GM12874 (cell line): ENCODE data around the gene PHF21A.

ENCODE experiments used
- TF ChIP-seq, protein P1 (sequence below): IDR thresholded peaks from 2 replicates; pipeline ENCODE4 v1.5.1; 2011; ENCODE audit warnings: low read depth, mild to moderate bottlenecking, control low read depth, low read length, moderate library complexity; ENCODE audit not compliant: insufficient read depth

The PHF21A gene

GRCh38 chr11:45926001-45926401 lies 195.3 kb downstream of the PHF21A start:
- TF ChIP-seq, protein P1, sequence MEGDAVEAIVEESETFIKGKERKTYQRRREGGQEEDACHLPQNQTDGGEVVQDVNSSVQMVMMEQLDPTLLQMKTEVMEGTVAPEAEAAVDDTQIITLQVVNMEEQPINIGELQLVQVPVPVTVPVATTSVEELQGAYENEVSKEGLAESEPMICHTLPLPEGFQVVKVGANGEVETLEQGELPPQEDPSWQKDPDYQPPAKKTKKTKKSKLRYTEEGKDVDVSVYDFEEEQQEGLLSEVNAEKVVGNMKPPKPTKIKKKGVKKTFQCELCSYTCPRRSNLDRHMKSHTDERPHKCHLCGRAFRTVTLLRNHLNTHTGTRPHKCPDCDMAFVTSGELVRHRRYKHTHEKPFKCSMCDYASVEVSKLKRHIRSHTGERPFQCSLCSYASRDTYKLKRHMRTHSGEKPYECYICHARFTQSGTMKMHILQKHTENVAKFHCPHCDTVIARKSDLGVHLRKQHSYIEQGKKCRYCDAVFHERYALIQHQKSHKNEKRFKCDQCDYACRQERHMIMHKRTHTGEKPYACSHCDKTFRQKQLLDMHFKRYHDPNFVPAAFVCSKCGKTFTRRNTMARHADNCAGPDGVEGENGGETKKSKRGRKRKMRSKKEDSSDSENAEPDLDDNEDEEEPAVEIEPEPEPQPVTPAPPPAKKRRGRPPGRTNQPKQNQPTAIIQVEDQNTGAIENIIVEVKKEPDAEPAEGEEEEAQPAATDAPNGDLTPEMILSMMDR = no peak

DNA sequence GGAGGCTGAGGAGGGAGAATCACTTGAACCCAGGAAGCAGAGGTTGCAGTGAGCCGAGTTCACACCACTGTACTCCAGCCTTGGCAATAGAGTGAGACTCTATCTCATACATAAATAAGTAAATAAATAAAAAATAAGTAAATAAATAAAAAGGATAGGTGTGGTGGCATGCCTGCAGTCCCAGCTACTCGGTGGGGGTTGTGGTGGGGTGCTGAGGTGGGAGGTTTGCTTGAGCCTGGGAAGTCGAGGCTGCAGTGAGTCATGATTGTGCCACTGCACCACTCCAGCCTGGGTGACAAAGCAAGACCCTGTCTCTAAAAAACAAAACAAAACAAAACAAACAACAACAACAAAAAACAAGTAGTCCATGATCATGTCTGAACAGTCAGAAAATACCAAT lies 195.7 kb downstream of the PHF21A start:
- TF ChIP-seq, protein P1 = no peak

GRCh38 chr11:45924927-45925326 lies 196.3 kb downstream of the PHF21A start:
- TF ChIP-seq, protein P1 = no peak

- TF ChIP-seq, protein P1 = no peak
These were observed 197.0 kb downstream of the PHF21A start for GRCh38 chr11:45924036-45924915.

DNA sequence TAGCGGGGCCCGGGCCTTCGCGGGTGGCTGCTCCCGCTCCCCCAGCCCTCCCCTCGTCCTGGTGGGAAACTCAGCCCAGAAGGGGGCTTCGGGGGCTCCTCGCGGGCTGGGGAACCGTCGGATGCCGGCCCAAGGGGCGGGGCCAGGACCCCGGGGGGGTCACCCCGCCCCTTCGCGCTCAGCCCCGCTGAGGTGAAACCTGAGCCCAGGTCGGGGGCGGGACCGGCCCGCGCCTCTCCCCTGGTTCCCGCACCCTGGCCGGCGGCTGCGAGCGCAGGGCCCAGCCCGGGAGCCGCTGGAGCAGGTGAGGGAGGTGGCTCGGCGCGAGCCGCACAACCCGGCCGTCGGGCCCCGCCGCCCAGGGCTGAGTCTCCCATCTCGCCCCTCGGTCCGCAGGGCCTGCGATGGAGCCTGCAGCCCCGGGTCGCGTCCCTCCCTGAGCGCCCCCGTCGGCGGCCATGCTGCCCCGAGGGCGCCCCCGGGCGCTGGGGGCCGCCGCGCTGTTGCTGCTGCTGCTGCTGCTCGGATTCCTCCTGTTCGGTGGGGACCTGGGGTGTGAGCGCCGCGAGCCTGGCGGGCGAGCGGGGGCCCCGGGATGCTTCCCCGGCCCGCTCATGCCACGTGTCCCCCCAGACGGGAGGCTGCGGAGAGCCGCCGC lies 198.7 kb downstream of the PHF21A start, which contains the start of gene LARGE2:
Gene LARGE2, plus strand, starts transcription at position 232 of the 658 bp plus-strand sequence. Its CDS starts 227 bp downstream, at position 459.
- TF ChIP-seq, protein P1 = no peak

DNA sequence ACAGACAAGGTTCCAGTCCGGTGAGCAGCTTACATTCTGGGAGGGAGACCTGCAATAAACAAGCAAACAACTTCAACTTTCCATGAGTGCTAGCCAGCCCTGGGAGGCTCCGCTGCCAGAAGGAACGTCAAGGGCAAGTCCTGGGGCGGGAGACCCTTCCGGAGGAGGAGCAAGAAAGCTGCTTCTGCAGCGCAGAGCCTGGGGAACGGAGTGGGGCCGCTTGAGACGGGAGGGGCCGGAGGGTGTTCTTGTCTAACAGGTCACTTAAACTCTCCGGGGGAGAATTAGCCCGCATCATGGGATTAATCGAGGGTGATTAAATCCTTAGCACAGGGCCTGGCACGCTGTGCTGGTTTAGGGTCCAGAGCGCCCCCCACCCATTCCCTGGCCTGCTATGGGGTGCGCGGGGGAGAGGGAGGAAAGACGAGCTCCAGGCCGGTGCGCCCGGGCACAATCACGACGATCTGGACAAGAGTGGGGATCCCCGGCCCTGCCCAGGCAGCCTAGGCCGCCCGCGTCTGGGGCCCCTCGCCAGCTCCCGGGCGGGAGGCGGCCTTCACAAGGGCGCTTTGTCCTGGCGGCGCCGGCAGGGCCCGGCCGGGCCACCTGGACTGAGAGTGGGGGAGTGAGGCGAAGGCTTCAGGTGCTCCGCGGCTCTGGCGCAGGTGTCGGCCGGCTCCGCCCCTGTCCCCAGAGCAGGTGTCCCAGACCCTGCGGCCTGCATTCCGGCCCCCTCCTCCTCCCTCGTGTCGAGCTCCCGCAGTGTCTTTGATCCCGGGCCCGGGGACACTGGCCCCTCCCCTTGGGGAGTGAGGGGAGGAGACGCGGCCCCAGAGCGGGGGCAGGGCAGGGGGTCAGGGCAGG lies 199.5 kb downstream of the PHF21A start:
- TF ChIP-seq, protein P1 = no peak
